ENCODE measurements around the gene NFATC1. TPM values are rescaled to one million over a fixed set of nuclear protein-coding genes. Genes with fewer than 3 reads are reported as not detected.

The NFATC1 gene
- polyA plus RNA-seq, 2 of the 4 experiments (the other 2 are of a cell fraction) = 0.52 to 1.7 TPM

DNA sequence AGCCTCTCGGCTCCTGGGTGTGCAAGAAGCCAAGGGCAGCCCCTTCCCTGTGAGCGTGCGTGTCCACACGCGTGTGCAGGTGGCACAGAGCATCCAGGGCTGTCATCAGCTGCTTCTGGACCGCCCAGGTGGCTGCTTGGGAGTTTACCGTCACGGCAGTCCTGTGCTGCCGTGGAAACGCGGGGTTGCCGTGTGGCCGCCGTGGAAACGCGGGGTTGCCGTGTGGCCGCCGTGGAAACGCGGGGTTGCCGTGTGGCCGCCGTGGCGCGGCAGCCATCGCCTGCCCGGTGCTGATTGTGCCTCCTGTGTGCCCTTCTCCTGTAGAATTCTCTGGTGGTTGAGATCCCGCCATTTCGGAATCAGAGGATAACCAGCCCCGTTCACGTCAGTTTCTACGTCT lies 71.4 kb downstream of the NFATC1 start:
- DNase-seq (ENCODE audit: low read depth in 1 of 2, low spot score in 1 of 2) (no peak), FAIRE-seq (no peak), ATAC-seq (no peak)
- no peaks in the 10 kb centered on the region for H3K9me3 ChIP-seq
- H3K4me3 ChIP-seq = no peak overlapping the region
- CTCF ChIA-PET = interaction anchor here (0.6 kb wide), 2 partner anchors 14 to 629 kb away, joined by 3 to 4 read pairs; no protein-coding TSS in a partner anchor
- no peak for TF ChIP-seq KDM1A (IDR thresholded peaks at IDR 0.05; ENCODE audit: low read depth)
- no peak for TF ChIP-seq EHMT2 (IDR thresholded peaks at IDR 0.05; ENCODE audit: low read depth)
- no peak for TF ChIP-seq MYC (IDR thresholded peaks at IDR 0.05; ENCODE audit: borderline replicate concordance, low read length)
- TF ChIP-seq ZC3H11A (IDR thresholded peaks at IDR 0.05) = no peak
- TF ChIP-seq CEBPB (IDR thresholded peaks at IDR 0.05) = no peak
- TF ChIP-seq RCOR1 (IDR thresholded peaks at IDR 0.05; ENCODE audit: low read depth, low read length) = no peak
- TF ChIP-seq, protein P1, sequence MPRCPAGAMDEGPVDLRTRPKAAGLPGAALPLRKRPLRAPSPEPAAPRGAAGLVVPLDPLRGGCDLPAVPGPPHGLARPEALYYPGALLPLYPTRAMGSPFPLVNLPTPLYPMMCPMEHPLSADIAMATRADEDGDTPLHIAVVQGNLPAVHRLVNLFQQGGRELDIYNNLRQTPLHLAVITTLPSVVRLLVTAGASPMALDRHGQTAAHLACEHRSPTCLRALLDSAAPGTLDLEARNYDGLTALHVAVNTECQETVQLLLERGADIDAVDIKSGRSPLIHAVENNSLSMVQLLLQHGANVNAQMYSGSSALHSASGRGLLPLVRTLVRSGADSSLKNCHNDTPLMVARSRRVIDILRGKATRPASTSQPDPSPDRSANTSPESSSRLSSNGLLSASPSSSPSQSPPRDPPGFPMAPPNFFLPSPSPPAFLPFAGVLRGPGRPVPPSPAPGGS (IDR thresholded peaks at IDR 0.05) = no peak
- TF ChIP-seq EHF (CRISPR knock-in tag; IDR thresholded peaks at IDR 0.05) = no peak
- TF ChIP-seq CHD2 (IDR thresholded peaks at IDR 0.05; ENCODE audit: low read length, partially characterized antibody) = no peak
- TF ChIP-seq SREBF2 (IDR thresholded peaks at IDR 0.05) = no peak
- no peak for TF ChIP-seq JUN (IDR thresholded peaks at IDR 0.05)
- no peak for TF ChIP-seq HOXA7 (CRISPR knock-in tag; IDR thresholded peaks at IDR 0.05)
- TF ChIP-seq MAZ (IDR thresholded peaks at IDR 0.05; ENCODE audit: borderline replicate concordance, low read depth, low read length) = no peak
- TF ChIP-seq, protein P2, sequence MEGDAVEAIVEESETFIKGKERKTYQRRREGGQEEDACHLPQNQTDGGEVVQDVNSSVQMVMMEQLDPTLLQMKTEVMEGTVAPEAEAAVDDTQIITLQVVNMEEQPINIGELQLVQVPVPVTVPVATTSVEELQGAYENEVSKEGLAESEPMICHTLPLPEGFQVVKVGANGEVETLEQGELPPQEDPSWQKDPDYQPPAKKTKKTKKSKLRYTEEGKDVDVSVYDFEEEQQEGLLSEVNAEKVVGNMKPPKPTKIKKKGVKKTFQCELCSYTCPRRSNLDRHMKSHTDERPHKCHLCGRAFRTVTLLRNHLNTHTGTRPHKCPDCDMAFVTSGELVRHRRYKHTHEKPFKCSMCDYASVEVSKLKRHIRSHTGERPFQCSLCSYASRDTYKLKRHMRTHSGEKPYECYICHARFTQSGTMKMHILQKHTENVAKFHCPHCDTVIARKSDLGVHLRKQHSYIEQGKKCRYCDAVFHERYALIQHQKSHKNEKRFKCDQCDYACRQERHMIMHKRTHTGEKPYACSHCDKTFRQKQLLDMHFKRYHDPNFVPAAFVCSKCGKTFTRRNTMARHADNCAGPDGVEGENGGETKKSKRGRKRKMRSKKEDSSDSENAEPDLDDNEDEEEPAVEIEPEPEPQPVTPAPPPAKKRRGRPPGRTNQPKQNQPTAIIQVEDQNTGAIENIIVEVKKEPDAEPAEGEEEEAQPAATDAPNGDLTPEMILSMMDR (IDR thresholded peaks at IDR 0.05) = no peak
- TF ChIP-seq MAFK (IDR thresholded peaks at IDR 0.05; ENCODE audit: partially characterized antibody) = no peak
- TF ChIP-seq JUNB (IDR thresholded peaks at IDR 0.05) = no peak
- no peak overlapping the region for H3K27ac ChIP-seq
- H3K4me1 ChIP-seq = no peaks in the 10 kb centered on the region
- WGBS (ENCODE audit: missing lambda C conversion rate) = 92% methylated on average over 23 of the region's 33 CpGs
- no peak overlapping the region for H3K4me2 ChIP-seq
- POLR2A ChIA-PET = no interaction called here

DNA sequence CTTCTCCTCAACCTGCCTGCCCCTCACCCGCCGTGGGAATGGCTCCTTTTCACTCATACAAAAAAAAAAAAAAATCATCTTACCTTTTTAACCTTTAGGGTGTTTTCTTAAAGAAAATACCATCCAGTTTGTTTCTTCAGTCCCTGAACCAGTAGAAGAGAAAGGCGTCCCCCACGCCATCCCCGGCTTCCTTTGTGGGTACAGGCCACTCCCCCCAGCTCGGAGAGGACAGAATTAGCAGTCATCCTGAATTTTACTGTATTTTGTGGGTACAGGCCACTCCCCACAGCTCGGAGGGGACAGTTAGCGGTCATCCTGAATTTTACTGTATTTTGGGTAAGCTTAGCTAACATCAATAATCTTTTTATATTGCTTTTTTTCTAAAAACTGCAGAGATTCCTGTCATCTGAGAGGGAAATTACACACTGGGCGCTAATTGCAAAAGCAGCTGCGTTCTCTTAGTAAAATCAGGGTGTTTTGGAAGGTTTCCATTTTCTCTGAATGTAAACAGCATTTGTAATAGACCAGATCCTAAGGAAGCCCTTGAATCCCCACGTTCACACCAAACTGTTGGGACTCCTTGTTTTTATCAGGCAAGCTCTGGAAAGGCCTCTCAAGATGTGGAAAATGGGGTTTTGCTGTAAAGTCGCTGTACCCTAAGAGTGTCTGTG lies 72.5 kb downstream of the NFATC1 start:
- CTCF ChIA-PET = no interaction called here
- Histone ChIP-seq H3K4me3 (no peak overlapping the region), H3K27ac (no peak overlapping the region), H3K9me3 (no peaks in the 10 kb centered on the region), H3K4me2 (no peak overlapping the region), H3K4me1 (no peaks in the 10 kb centered on the region)
- POLR2A ChIA-PET = no interaction called here
- 86% methylated on average over 12 of the region's 12 CpGs for WGBS (ENCODE audit: missing lambda C conversion rate)
- no peak for ATAC-seq
- DNase-seq (ENCODE audit: low read depth in 1 of 2, low spot score in 1 of 2) = no peak
- no peak for FAIRE-seq
- TF ChIP-seq CBX8 (IDR thresholded peaks at IDR 0.05) = no peak
- TF ChIP-seq NR3C1 (IDR thresholded peaks at IDR 0.05) = no peak
- no peak for TF ChIP-seq MYC (IDR thresholded peaks at IDR 0.05; ENCODE audit: borderline replicate concordance, low read length)
- TF ChIP-seq FOXS1 (CRISPR knock-in tag; IDR thresholded peaks at IDR 0.05) = no peak
- no peak for TF ChIP-seq NPAS2 (CRISPR knock-in tag; IDR thresholded peaks at IDR 0.05; ENCODE audit: borderline replicate concordance)
- no peak for TF ChIP-seq ZFP36 (IDR thresholded peaks at IDR 0.05; ENCODE audit: borderline replicate concordance, partially characterized antibody)
- TF ChIP-seq FOSL2 (IDR thresholded peaks at IDR 0.05) = no peak
- TF ChIP-seq FOSL2 (CRISPR knock-in tag; IDR thresholded peaks at IDR 0.05) = no peak
- no peak for TF ChIP-seq GATA3 (IDR thresholded peaks at IDR 0.05; ENCODE audit: borderline replicate concordance)
- TF ChIP-seq JUNB (IDR thresholded peaks at IDR 0.05) = no peak
- TF ChIP-seq KDM5A (IDR thresholded peaks at IDR 0.05) = no peak
- TF ChIP-seq, protein P3, sequence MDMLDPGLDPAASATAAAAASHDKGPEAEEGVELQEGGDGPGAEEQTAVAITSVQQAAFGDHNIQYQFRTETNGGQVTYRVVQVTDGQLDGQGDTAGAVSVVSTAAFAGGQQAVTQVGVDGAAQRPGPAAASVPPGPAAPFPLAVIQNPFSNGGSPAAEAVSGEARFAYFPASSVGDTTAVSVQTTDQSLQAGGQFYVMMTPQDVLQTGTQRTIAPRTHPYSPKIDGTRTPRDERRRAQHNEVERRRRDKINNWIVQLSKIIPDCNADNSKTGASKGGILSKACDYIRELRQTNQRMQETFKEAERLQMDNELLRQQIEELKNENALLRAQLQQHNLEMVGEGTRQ (IDR thresholded peaks at IDR 0.05) = no peak
- no peak for TF ChIP-seq HOXB5 (CRISPR knock-in tag; IDR thresholded peaks at IDR 0.05)
- TF ChIP-seq ZNF302 (CRISPR knock-in tag; IDR thresholded peaks at IDR 0.05) = no peak
- TF ChIP-seq KDM1A (IDR thresholded peaks at IDR 0.05; ENCODE audit: low read depth) = no peak
- TF ChIP-seq MAFK (IDR thresholded peaks at IDR 0.05; ENCODE audit: partially characterized antibody) = no peak
